Stimulated activated CD4-positive, alpha-beta T cell treated with anti-CD3 and anti-CD28 coated beads, TNF-alpha, amount 100 ng/mL, for 1 hour (primary cell): ENCODE results near the gene LRRC32.
"Not testable (repeated sequence)": the region's sequence is repeated elsewhere in the genome, so short reads cannot be mapped to it uniquely, and the experiment has no call there.

Source experiments
- DNase-seq, 3 donors: peaks; one replicate each; pipeline ENCODE4 v3.0.0-alpha.2; 2020; ENCODE audit warnings: low read depth in 3 of 3, low spot score in 1 of 3

LRRC32 gene

GRCh38 chr11:76630600-76631281 is 39.8 kb downstream of the LRRC32 start:
- DNase-seq, result no peak

GRCh38 chr11:76629853-76630599 is 40.5 kb downstream of the LRRC32 start:
- DNase-seq, result no peak

GRCh38 chr11:76629116-76629852 is 41.3 kb downstream of the LRRC32 start:
- DNase-seq, result no peak

GRCh38 chr11:76628408-76628947 is 42.1 kb downstream of the LRRC32 start:
- no peak for DNase-seq

- no peak for DNase-seq
Measured at GRCh38 chr11:76627606-76628005, 42.9 kb downstream of the LRRC32 start.

GRCh38 chr11:76626921-76627401 is 43.6 kb downstream of the LRRC32 start:
- DNase-seq, result no peak

- no peak for DNase-seq
Measured at GRCh38 chr11:76626266-76626665, 44.3 kb downstream of the LRRC32 start.

GRCh38 chr11:76625472-76626186 is 44.9 kb downstream of the LRRC32 start:
- DNase-seq, result no peak

GRCh38 chr11:76624500-76625379 is 45.8 kb downstream of the LRRC32 start:
- DNase-seq, result no peak

- DNase-seq, result no peak
Measured at GRCh38 chr11:76623884-76624419, 46.6 kb downstream of the LRRC32 start.

- no peak for DNase-seq
Measured at GRCh38 chr11:76623171-76623883, 47.2 kb downstream of the LRRC32 start.

GRCh38 chr11:76622493-76623094 is 48.0 kb downstream of the LRRC32 start:
- no peak for DNase-seq

GRCh38 chr11:76621868-76622267 is 48.7 kb downstream of the LRRC32 start:
- no peak for DNase-seq

- DNase-seq, result no peak
Measured at GRCh38 chr11:76621466-76621865, 49.1 kb downstream of the LRRC32 start.

- no peak for DNase-seq
Measured at GRCh38 chr11:76620489-76620888, 50.1 kb downstream of the LRRC32 start.

GRCh38 chr11:76619801-76620200 is 50.7 kb downstream of the LRRC32 start:
- DNase-seq, result not testable (repeated sequence)

- no peak for DNase-seq
Measured at GRCh38 chr11:76617553-76618265, 52.8 kb downstream of the LRRC32 start.
